BJ (cell line): Measurements from ENCODE around the gene MTCH1. TPM values are rescaled to one million over a fixed set of nuclear protein-coding genes. Genes with fewer than 3 reads are reported as not detected.

Source experiments
- CTCF ChIA-PET: fragments of 350-600 bp; formaldehyde crosslinking; extraction: SDS; loops from one replicate; lab custom pipeline; 2021; ENCODE audit warnings: antibody characterized with exemption, inconsistent platforms; lab: Yijun Ruan, JAX
- POLR2A ChIA-PET: fragments of 300-600 bp; sonication (Branson Sonifier 250); formaldehyde crosslinking; extraction: SDS; loops from one replicate; lab custom pipeline; 2021; ENCODE audit warnings: antibody characterized with exemption; lab: Charles Lee
- DNase-seq: peaks from one replicate; pipeline ENCODE4 v3.0.0-alpha.2; 2011; ENCODE audit warnings: low read depth
- H3K27me3 ChIP-seq: 2 replicates; pipeline ENCODE4 v1.6.0; 2011; ENCODE audit warnings: low read length; ENCODE audit not compliant: control insufficient read depth, insufficient read depth
- H3K36me3 ChIP-seq: 2 replicates; pipeline ENCODE4 v1.5.1; 2011; ENCODE audit warnings: low read length; ENCODE audit not compliant: control insufficient read depth, insufficient read depth
- H3K4me3 ChIP-seq: 2 replicates; pipeline ENCODE4 v1.5.1; 2011; ENCODE audit warnings: low read depth, mild to moderate bottlenecking, control low read depth, low read length
- polyA plus RNA-seq: library from polyadenylated mRNA; depleted of rRNA; stranded (reverse); fragments of >200 nt; gene quantifications from 2 replicates; pipeline ENCODE4 v1.2.3, GENCODE V29; 2011
- TF ChIP-seq, protein P1 (sequence below): IDR thresholded peaks from 2 replicates; pipeline ENCODE4 v1.5.1; 2011; ENCODE audit warnings: low read depth, mild to moderate bottlenecking, control low read depth, inconsistent platforms, low read length, moderate library complexity; ENCODE audit not compliant: insufficient read depth

The MTCH1 gene
- polyA plus RNA-seq, 1 experiment = 207 TPM

DNA sequence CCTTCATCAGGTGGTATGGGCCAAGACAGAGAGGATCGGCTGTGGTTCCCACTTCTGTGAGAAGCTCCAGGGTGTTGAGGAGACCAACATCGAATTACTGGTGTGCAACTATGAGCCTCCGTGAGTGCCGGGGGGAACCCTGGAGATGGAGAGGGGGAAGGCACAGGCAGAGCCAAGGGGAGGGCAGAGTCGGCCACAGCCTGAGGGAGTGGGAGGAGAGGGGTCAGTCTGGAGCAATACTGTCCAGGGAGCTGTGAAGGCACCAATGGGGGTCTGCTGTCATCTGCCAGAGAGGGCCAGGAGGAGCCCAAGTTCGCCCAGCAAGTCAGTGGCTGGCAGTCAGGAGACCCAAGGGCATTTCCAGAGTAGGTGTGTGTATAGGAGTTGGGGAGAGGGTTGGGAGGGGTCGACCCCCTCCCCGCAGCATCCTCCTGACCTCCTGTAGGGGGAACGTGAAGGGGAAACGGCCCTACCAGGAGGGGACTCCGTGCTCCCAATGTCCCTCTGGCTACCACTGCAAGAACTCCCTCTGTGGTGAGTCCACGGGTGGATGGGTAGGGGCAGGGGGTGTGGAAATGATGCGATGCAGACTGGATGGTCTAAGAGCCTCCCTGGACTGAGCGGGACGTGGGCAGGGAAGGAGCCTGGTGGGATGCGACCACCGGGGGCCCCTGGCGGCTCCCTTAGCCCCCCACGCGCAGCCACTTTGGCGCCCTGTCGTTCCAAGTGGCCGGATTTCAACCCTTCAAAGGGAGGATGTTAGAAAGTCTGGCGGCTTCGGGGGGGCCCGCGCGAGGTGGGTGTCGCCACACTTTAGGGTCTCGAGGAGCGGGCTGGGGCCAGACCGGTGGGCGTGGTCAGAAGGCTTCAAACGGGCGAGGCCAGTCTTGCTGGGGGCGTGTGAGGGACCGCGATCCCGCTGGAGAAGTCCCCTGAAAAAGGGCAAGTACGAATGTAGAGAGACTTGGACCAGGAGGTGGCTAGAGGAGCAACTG, 24.3 kb downstream of the MTCH1 start:
- no peak overlapping the region for H3K4me3 ChIP-seq
- CTCF ChIA-PET = no interaction called here
- POLR2A ChIA-PET = no interaction called here
- DNase-seq = no peak
- TF ChIP-seq, protein P1, sequence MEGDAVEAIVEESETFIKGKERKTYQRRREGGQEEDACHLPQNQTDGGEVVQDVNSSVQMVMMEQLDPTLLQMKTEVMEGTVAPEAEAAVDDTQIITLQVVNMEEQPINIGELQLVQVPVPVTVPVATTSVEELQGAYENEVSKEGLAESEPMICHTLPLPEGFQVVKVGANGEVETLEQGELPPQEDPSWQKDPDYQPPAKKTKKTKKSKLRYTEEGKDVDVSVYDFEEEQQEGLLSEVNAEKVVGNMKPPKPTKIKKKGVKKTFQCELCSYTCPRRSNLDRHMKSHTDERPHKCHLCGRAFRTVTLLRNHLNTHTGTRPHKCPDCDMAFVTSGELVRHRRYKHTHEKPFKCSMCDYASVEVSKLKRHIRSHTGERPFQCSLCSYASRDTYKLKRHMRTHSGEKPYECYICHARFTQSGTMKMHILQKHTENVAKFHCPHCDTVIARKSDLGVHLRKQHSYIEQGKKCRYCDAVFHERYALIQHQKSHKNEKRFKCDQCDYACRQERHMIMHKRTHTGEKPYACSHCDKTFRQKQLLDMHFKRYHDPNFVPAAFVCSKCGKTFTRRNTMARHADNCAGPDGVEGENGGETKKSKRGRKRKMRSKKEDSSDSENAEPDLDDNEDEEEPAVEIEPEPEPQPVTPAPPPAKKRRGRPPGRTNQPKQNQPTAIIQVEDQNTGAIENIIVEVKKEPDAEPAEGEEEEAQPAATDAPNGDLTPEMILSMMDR = no peak
- H3K36me3 ChIP-seq = no peaks in the 10 kb centered on the region
- H3K27me3 ChIP-seq = no peaks in the 10 kb centered on the region

DNA sequence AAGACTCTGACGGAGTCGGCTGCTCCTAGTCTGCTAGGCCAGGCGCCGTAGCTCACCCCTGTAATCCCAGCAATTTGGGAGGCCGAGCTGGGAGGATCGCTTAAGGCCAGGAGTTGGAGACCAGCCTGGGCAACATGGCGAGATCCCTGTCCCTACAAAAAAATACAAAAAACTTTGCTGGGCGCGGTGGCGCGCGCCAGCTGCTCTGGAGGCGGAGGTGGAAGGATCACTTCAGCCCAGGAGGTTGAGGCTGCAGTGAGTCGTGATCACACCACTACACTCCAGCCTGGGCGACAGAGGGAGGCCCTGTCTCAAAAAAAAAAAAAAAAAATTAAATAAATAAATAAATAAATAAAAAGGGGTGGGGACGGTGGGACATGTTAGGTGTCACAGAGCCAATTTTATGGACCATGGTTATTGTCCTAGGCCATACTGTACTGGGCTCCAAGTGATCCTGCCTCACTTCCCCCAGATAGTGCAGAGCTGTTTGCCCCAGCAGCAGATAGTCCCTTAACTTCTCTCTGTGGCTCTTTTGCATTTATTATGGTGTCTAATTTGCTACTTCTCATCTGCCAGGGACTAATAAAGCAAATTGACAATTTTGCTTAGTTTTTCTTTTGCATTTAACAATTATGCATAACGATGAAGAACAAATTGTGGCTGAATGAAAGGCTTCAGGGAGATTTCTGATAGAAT, 26.3 kb downstream of the MTCH1 start:
- no peak for DNase-seq
- ChIA-PET POLR2A (no interaction called here), CTCF (no interaction called here)
- Histone ChIP-seq H3K36me3 (no peaks in the 10 kb centered on the region), H3K27me3 (no peaks in the 10 kb centered on the region), H3K4me3 (no peak overlapping the region)
- TF ChIP-seq, protein P1 = no peak

DNA sequence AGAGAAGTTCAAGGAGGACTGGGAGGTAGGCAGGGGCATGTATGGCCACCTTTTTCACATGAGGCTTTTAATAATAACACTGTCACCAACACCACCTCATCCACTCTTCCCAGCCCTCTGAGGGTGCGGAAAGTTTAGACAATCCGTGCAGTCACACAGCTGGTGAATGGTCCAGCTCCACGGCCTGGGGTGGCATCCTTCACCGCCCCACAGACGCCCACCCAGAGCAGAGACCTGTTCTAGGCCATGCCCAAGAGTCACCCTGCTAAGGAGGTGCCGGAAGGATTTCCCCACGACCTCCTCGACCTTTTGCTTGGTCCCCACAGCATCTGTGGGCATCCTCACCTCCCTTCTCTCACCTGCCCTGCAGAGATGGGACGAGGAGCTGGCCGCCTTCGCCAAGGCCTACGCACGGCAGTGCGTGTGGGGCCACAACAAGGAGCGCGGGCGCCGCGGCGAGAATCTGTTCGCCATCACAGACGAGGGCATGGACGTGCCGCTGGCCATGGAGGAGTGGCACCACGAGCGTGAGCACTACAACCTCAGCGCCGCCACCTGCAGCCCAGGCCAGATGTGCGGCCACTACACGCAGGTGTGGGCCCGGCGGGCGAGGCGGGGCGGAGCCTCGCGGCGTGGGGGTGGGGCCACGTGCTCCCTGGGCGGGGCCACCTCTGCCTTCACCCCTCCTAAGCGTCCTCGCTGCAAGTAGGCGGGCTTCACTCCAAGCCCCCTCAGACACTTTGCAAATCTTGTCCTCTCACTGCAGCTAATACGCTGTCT, 27.0 kb downstream of the MTCH1 start:
- CTCF ChIA-PET = no interaction called here
- no peak overlapping the region for H3K4me3 ChIP-seq
- POLR2A ChIA-PET = no interaction called here
- TF ChIP-seq, protein P1 = no peak
- H3K27me3 ChIP-seq = no peaks in the 10 kb centered on the region
- H3K36me3 ChIP-seq = no peaks in the 10 kb centered on the region
- DNase-seq = no peak

DNA sequence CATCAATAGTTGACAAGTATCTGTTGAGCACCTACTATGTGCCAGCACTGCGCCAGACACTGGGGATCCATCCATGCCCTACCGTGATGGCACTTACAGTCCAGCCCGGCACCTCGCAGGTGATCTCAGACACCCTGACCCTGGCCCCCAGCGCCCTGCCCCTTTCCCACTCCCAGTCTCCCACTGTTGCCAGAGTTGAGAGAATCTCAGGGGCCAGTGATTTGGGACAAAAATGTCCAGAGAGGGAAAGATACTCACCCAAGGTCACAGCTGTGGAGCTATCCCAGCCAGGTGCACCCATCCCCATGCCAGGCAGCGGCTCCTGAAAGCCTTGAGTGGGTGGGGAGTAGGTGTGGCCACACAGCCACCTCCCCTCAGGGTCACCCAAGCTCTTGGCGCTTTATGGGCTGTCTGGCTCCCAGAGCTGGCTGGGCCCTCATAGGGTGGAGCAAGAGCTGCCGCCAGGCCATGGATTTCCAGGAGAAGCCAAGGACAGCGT, 28.2 kb downstream of the MTCH1 start:
- H3K36me3 ChIP-seq = no peaks in the 10 kb centered on the region
- CTCF ChIA-PET = interaction anchor here (0.7 kb wide), 1 partner anchor 18 kb away, joined by 3 read pairs; no protein-coding TSS in a partner anchor
- TF ChIP-seq, protein P1 = no peak
- no peak for DNase-seq
- H3K27me3 ChIP-seq = no peaks in the 10 kb centered on the region
- POLR2A ChIA-PET = no interaction called here
- no peak overlapping the region for H3K4me3 ChIP-seq
